Stimulated activated CD4-positive, alpha-beta T cell treated with anti-CD3 and anti-CD28 coated beads, Interleukin-4, amount 100 ng/mL, for 4 hours (primary cell): ENCODE measurements around the gene PUS7L.
"Not testable (repeated sequence)": the region's sequence is repeated elsewhere in the genome, so short reads cannot be mapped to it uniquely, and the experiment has no call there.

Experiments
- DNase-seq, 2 experiments: peaks; one replicate each; pipeline ENCODE4 v3.0.0-alpha.2; 2020

PUS7L gene, protein sequence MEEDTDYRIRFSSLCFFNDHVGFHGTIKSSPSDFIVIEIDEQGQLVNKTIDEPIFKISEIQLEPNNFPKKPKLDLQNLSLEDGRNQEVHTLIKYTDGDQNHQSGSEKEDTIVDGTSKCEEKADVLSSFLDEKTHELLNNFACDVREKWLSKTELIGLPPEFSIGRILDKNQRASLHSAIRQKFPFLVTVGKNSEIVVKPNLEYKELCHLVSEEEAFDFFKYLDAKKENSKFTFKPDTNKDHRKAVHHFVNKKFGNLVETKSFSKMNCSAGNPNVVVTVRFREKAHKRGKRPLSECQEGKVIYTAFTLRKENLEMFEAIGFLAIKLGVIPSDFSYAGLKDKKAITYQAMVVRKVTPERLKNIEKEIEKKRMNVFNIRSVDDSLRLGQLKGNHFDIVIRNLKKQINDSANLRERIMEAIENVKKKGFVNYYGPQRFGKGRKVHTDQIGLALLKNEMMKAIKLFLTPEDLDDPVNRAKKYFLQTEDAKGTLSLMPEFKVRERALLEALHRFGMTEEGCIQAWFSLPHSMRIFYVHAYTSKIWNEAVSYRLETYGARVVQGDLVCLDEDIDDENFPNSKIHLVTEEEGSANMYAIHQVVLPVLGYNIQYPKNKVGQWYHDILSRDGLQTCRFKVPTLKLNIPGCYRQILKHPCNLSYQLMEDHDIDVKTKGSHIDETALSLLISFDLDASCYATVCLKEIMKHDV

DNA sequence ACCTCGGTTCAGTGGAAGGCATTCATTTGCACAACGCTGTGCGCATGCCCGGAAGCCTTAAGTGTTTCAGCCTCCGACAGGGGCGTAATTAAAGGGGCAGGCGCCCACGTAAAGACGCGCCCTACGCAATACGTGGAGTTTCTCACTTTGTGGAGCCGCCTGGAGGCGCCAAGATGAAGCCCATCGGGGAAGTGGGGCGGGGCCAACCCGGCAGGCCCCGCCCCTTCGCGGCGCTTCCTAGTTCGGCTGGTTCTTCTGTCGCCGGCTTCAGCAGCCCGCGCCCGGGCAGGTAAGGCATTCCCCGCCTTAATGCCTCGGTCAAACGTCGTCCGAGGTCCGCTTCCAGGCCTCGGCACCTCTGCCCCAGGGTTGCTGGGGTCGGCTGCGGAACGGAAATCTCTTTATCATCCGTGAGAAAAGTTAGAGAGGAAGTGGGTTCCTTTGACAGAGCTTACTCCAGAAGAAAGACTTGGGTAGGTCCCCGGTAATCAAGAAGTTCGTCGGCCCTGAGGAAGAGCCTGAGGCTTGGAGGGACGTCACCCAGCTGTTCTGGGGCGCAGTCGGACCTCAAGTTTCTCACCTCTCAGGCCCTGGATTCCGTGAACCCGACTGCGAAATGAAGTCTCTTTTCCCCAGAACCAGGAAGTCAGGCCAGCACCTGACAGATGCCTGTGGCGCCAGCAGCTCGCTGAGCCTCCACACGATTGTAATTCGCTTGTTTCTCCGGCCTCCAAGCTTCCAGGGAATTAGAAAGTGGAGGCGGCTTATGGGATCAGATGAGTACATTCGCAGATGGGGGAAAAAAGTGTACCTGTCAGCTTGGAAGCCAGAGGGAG is at the start of gene PUS7L, which contains the start of gene IRAK4:
PUS7L (minus strand) TSS at position 63 of the 836 bp plus-strand sequence. CDS start 3,545 bp downstream, outside the sequence.
IRAK4 (plus strand) TSS at position 224 of the 836 bp plus-strand sequence. CDS start 9,161 bp downstream, outside the sequence.
- DNase-seq: peak; percentile 91 to 96

DNA sequence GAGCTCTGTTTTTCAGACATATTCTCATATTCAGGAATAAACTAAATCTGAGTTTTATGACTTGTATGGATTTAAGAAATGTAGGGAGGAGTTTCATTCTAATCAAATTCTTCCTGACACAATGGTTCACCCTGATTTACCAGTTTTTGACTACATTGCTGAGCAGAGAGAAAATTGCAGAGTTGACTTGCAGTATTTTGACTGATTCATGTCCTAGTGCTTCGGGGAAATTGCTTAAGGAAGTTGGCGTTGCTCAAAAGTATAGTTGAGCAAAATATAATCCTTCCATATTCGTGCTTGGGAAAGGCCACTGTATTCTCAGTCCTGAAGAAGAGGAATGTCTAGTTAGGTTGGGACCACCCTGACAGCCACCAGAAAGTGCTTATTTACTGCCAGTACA is 48.8 kb upstream of the PUS7L start:
- no peak for DNase-seq

DNA sequence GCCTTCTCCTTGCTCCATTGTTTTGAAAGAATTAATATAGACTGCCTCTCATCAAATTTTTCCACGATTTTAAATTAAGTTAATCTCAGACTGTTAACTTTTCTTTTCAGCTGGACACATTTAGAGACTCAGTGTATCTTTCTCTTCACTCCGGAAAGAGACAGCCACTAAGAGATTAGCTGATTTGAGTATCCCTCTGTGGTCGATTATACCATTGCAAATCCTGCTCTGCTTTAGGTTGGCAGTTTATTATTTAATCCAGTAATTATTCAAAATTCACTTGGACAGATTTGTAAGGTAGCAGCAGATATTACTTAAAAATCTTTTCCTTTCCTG is 48.1 kb upstream of the PUS7L start:
- no peak for DNase-seq

DNA sequence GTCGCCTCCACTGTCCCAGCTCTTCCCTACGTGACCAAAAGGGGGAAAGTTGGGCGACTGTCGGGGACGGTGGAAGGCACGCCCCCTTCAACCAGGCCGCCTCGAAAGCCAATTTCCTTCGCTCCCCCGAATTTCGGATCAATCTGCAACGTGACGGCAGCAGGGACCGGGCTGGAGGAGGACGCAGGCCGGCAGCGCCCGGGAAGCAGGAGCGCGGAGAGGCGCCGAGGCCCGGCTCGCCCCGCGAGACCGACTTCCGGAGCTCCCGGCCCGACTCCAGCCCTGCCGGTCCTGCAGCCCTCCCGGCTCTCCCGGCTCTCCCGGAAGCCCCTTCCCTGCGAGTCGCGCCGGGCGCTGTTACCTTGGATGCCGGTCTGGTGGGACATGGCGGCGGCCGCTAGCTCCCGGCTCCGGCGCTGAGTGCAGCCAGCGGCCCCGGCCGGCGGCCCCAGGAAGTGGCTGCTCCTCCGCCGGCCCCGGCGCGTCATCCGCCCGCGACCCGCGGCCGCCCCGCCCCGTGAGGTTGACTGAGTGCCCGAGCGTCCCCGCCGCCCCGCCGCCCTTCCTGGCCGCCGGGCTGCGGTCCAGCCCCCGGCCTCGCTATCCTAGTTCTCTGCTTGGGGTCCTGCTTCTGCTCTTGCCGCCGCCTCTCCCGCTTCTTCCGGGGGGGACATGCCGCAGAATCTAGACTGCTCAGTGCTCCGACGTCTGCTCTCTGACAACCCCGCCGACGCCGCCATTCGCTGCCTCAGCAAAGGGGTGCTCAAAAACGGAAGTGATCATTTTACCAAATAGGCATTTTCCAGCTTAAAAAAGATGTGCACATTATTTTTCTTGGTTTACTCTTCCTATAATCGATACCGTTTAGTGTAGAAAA is 47.5 kb upstream of the PUS7L start, which contains the start of gene TWF1:
TWF1 (minus strand) TSS at position 458 of the 877 bp plus-strand sequence; CDS start at position 386, 72 bp downstream.
- DNase-seq: peak; percentile 78 to 87

DNA sequence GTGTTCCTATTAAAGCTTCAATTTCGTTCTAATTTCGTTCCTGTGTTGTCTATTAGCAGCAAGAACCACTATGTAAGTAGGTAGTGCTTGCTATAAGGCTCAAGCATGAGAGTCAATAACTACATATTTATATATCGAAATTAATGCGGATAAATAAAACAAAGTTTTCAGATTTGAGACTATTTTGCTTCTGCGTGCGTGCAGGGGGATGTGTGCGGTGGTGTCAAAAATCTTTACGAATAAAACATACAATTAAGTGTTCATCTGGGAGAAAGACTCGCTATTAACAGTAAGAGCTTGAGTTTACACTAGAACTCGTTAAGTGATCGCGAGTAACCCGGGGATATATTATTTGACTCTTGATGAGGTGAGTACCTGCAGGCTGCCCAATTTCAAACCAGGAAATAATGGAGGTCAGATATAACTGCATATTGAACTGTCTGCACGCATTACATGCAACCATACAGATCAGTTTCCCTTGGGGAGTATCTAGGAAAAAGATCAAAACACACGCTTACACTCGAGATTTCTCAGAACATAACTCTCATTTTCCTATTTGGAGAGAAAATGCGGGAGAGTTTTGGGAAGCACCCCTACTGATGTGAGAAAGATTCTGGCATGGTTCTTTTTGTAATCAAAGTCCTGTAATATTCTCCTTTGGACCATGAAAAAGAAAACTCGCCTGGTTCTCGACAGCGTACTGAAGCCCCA is 46.7 kb upstream of the PUS7L start:
- DNase-seq: no peak

DNA sequence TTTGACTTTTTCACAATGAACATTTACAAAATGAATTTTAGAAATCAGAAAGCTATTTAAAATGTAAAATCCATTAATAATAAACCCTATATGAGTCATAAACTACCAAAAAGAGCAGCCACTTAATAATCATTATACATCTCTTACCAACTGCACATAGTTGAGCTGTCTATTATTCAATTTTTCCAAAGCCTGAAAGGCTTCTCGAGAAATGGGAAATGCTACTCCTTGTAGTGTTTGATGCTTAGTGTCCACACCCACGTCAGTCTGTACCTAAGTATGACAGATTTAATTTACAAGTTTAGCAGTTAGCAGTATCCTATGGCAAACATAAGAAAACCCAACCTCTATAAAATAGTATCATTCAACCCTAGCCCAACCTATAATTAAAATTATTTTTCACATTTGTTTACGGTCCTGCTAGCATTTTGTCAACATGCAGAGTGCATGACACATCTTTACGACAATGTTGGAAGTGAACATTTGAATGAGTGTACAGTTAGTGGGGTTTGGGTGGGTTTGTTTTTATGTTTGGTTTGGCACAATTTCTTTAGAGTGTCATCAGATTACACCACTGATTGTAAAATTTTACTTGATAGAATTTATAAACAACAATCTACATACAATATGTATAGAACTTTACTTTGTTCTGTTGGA is 39.1 kb upstream of the PUS7L start:
- DNase-seq: no peak

DNA sequence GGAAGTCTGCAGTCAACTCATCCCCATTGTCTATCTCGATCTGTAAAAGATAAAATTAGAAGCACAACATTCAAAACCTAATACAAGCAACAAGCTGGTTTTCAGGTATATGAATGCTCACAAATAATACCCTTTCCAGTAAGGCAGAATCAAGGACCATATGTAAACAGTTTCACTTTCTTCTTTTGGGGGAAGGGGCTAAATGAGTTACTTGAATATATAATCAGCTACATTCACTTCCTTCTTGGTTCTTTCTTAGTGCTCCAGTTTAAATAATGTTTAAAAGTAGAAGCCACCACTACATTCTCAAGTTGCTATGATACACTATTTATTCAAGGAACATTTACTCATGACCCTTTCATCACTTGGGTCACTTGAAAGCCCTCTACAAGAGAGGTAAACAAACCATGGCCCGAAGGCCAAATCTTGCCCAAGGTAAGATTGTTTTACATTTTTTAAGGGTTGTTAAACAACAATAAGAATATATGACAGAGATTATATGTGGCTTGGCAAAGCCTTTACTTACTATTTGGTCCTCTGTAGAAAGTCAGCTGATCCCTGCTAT is 37.2 kb upstream of the PUS7L start:
- no peak for DNase-seq

DNA sequence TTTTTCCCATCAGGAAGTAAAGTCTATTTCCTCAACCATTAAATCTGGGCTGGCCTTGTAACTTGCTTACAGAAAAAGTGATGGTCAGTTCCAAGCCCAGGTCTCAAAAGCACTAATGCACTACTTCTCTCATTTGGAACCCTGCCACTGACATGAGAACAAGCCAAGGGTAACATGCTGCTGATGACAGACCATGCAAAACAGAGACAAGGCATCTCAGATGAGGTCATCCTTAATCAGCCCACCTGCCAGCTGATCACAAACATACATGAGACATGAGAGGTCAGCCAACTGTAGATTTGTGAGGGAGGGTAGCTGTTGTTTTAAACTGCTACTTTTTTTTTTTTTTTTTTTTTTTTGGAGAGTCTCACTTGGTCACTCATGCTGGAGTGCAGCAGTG is 31.4 kb upstream of the PUS7L start:
- DNase-seq: no peak

DNA sequence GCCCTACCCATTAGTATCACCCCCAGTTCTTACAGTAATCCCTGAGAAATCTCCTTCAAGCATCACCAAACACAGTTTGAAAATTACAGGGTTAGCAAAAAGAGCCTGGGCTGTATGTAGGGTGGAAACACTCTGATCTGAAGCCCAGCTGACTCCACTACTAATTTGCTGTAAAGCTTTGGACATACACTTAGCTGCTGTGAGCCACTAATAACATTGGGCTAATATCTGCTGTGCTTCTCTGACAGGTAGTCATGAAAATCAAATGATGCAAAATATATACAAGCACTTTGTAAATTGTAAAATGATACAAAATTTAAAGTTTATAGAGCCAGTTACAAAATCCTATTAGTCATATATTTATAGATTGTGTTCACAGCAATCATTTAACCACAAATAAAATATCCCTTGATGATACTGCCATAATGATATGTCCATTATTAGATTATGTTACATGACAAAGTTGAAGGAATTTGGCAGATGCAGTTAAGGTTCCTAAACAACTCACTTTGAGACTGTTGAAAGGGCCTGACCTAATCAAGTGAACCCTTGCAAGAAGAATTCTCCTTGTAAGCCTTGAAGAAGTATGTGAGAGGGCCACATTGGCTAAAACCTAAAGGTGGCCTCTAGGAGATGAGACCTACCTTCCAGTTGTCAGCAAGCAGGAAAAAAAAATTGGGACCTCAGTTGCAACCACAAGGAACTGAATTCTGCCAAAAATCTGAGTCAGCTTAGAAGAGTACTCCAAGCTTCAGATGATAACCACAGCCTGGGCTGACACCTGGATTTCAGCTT is 28.5 kb upstream of the PUS7L start:
- no peak for DNase-seq

DNA sequence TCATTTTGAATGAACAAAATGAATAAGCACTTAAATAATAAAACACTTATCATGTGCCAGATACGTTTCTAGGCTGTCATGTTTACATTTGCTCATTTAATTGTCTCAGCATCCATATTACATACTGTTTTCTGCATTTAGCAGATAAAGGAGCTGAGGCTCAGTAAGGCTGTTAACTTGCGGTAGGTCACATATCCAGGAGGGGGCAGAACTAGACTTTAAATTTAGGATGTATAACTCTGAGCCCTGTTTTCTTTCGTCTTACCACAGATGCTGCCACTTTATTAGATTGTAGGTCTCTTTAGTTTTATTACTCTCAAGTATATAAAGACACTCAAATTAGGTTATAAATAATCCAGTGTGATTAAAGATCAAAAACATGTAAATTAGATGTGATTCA is 17.9 kb upstream of the PUS7L start:
- DNase-seq: peak in 1 of 2 experiments; percentile 8

DNA sequence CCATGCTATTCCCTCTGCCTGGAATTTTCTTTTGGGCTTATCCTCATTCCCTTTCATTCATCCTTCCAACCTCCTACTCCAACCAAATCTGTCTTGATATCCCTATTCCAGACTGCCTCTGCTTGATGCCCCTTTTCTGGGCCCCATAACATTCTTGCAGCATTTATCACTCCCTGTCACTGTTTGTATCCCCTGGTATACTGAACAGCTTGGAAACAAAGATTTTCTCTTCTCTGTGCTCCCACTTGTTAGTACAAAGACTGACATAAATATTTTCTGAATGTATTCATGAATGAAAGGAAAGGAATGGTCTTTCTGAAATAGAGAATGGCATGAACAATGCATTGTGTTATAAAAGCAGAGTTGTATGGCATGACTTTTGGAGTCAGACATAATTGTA is 7.7 kb upstream of the PUS7L start:
- no peak for DNase-seq

DNA sequence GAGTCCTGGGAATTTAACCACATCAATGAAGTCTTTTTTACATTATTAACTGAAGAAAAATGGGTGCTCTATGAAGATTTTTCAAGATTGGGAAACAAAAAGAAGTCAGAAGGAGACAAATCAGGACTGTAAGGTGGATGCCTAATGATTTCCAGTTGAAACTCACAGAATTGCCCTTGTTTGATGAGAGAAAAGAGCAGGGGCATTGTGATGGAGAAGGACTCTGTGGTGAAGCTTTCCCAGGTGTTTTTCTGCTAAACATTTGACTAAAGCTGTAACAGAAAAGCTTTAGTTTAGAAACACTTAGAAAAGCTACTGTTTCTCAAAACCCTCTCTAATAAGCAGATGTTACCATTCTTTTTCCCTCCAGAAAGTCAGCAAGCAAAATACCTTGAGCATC is 5.9 kb upstream of the PUS7L start:
- DNase-seq: no peak

DNA sequence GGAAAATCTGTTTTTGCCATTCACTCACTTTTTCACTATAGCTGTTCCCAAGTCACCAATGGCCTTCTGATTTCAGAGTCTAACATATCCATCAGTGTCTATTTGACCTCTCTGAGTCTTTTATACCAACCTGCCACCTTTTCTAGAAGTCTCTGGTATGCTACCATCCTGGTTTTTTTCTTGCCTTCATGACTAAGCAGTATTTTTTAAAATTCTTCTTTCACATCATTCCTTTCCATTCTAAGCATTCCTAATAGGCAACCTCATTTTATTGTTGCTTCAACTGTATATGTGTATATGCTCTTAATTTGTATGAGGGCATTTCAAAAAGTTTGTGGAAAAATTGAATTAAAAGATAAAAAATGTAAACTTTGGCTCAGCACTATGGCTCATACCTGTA is 5.2 kb upstream of the PUS7L start:
- no peak for DNase-seq

DNA sequence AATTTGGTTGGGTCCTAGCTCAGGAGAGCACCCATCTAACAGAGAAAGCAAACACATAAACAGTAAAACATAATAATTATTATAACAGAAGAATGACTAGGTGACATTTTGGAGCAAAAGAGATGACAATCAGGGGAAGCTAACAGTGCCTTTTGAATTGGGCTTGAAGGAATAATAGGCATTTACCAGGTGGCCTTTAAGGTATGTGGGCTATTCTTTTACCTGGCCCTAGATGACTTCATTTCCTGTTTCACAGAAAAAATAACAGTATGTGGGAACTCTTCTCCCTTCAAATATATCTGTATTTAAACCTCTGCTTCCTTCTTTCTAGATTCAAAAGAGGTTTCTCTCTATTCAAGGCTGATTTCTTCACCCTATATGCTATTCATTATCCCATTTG is 4.0 kb upstream of the PUS7L start:
- DNase-seq: no peak

DNA sequence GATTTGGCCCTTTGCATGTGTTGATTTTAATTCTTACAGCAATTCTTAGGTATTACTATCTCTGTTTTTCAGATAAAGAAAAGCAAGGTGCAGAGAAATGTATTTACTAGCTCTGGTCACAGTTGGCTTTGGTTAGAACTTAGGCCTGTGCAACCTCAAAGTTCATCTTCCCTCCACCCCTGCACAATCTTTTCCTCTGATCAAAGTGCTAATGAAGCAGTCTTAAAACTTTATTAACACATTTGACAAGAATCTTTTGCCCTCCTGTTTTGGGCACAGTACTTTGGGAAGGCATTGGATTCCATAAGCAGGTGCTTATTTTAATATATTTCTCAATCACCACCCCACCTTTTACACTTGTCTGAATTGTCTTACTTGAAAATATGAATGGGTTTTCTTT is 2.9 kb upstream of the PUS7L start:
- no peak for DNase-seq

DNA sequence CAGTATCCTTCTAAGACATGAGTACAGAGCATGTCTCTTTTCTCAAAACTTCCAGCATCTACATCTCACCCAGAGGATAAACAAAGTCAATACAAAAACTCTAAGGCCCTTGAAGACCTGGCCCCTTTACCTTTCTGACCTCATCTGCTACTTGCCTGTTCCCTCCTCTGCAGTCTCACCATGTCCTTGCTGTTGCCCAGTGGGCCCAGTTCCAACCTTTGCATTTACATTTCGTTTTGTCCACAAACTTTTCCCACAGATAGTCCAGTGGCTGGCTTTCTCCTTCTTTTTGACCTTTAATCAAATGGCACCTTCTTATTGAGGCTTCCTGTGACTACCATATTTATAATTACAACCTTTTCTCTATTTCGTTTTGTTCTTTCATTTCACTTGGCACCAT is 1.8 kb upstream of the PUS7L start:
- DNase-seq: no peak

DNA sequence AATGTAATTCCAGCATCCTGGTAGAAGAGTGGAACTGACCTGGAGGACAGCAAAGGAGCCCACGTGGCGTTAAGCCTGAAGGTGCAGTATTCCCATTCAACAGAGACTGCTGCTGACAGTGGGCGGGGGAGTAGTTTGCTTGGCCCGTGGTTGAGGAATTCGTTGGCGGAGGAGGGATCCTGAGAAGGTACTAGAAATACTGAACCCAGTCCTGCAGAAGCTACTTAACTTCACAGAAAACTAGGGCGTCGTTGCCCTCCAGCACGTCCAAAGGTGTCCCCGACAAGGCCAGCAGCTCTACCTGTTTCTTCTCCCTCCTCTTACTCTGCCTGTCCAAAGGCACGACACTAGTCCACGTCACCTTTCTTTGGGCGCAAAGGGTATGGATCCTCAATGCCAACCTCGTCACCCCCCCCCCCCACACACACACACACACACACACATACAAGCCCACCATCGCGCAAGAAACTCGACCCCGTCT is 303 bp downstream of the PUS7L start:
- peak in 1 of 2 experiments; percentile 17 for DNase-seq

DNA sequence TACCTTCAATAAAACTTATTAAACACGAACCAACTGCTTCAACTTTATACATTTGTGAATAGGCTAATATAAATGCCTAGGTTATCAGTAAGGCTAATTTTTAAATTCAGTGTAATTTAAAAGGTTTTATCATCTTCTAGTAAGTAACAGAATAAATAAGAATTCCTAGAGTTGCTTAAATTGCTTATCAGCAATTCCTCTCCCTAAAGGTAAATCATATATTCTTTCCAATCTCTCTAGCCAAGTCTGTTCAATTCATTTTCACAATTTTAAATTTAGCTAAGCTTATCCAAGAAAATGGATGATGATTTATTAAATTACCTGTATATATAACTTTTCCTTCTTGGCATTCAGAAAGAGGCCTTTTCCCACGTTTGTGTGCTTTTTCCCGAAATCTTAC is 4.6 kb downstream of the PUS7L start:
- DNase-seq: no peak

DNA sequence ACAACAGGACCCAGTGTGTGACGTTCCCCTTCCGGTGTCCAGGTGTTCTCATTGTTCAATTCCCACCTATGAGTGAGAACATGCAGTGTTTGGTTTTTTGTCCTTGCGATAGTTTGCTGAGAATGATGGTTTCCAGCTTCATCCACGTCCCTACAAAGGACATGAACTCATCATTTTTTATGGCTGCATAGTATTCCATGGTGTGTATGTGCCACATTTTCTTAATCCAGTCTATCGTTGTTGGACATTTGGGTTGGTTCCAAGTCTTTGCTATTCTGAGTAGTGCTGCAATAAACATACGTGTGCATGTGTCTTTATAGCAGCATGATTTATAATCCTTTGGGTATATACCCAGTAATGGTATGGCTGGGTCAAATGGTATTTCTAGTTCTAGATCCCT is 7.2 kb downstream of the PUS7L start:
- not testable (repeated sequence) for DNase-seq

DNA sequence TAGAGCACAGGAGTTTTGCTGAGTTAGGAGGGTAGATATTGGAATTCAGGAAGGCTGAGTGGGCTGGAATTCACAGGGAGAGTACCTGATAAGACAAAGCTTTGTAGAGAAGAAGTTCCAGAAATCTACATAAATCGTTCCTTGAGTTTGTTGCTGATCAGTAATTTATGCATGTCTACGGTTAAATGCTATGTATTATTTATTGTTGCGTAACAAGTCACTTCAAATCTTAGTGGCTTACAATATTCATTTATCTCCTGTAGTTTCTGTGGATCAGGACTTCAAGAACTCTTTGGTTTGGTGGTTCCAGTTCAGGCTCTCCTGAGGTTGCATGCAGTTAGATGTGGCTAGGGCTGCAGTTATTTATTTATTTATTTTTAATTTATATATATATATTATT is 7.8 kb downstream of the PUS7L start:
- DNase-seq: no peak
